ENCODE results near the gene ADAM17.

- TF ChIP-seq CTCF (IDR thresholded peaks at IDR 0.05) (no peak), POLR2A (IDR thresholded peaks at IDR 0.05) (no peak)
These were observed 31.3 kb downstream of the ADAM17 start for GRCh38 chr2:9524291-9524690.

All from breast epithelium (tissue), 3 donors.